GM19328 (cell line): Measurements from ENCODE around the gene SYTL3.

Experiments
- ATAC-seq: cut with Tn5 transposase; IDR thresholded peaks from one replicate; pipeline ENCODE4 v1.9.1; 2021; ENCODE audit warnings: mild to moderate bottlenecking, moderate library complexity; ENCODE audit not compliant: unreplicated experiment

SYTL3 gene

DNA sequence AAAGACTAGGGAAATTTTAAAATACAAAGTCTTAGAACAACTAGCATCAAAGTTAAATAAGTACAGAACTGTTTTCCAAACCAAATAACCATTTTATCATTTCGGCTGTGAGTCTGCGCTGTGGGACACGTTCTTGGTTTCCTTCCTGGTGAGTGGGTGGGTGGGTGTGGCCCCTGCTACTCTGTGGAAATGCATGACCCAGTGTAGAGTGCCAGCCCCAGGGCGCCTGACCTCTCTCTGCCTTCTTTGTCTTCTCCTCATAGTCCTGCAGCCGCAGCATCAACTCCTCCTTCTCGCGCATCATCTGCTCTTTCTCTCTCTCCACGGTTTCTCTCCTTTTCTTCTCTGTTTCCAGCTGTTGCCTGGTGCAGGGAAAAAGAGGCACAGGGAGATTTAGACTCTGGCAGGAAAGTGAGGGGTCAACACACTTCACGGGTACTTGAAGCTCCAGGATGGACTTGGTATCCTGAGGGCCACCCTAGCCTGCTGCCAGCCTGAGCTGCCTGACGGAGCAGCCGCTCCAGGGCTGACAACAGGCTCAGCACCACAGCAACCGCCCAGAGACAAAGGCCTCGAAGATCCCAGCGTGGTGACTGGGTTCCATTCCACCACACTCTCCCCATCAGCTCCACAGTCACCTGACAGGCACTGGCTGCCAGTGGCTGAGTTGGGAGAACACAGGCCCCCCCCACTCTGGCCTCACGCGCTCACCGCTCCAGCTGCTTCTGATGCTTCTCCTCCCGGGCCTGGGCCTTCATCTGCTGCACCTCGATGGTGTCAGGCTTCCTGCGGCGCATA is 120.9 kb downstream of the SYTL3 start:
- ATAC-seq: no peak

DNA sequence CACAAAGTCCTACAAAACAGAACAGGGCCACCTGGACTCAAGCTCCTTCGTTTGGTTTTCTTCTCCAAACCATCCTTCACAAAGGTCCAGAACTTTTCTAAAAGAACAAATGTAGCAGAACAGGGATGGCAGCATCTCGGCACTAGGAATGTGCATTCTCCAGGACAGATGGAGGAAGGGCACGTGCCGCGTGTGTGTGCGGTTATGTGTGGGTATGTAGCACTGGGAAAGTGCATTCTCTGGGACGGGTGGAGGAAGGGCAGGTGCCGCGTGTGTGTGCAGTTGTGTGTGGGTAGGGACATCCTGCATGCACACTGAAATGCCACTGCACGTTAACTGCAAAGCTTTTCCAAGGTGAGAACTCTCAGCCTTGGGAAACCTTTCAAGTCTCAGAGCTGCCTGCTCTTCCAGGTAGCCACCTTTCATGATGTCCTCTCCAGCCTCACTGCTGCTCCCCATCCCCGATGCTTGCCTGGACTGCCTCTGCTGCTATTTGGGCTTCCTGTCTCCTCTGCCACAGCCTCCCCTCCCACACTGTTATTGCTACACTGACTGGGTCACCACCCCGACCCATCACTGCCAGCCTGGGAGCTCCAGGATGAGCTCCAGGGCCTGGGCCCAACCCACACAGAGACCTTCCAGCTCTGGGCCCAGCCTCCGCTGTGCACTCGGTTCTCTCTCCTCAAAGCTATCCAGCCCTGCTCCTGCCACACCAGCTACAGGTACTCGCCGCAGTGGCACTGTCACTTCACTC is 121.7 kb downstream of the SYTL3 start:
- no peak for ATAC-seq

DNA sequence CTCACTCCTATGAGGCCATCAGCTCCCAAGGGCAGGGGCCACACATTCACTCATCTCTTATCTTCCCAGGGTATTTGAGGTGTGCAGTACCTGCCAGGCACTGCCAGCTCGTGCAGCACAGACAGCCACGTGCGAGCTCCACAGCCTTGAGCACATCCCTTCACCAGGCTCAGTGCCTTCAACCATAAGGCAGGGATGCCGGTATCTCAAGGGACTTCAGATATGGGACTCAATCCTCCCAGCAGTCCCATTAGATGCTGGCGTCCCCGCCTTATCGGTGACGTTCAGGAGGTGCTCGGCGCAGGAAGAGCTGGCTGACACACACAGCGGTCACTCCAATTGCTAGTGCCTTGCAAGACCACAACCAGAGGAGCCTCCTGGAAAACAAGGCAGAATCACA is 122.3 kb downstream of the SYTL3 start:
- no peak for ATAC-seq

DNA sequence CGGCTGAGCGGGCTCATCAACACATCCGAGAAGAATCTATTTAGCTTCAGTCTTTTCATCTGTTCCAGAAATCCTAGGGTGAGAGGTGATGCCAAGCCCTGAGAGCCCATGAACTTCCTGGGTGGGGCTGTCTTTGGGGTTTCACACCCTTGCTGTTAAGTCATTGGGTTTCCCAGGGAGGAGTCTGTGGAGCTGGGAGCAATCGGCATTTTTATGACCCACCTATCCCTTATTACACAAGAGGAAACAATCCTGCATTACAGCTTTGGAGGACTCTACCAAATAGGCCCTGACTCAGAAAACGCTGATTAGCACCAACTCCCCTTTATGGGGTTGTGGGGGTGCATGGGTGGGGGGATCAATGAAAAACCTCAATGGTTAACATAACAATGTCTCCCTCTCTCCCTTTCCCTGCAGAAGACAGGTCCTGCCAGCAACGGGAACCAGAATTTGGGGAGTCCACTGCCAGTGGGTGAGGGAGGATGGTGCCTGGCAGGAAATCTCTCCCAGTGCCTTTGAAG is 123.1 kb downstream of the SYTL3 start:
- ATAC-seq: no peak

DNA sequence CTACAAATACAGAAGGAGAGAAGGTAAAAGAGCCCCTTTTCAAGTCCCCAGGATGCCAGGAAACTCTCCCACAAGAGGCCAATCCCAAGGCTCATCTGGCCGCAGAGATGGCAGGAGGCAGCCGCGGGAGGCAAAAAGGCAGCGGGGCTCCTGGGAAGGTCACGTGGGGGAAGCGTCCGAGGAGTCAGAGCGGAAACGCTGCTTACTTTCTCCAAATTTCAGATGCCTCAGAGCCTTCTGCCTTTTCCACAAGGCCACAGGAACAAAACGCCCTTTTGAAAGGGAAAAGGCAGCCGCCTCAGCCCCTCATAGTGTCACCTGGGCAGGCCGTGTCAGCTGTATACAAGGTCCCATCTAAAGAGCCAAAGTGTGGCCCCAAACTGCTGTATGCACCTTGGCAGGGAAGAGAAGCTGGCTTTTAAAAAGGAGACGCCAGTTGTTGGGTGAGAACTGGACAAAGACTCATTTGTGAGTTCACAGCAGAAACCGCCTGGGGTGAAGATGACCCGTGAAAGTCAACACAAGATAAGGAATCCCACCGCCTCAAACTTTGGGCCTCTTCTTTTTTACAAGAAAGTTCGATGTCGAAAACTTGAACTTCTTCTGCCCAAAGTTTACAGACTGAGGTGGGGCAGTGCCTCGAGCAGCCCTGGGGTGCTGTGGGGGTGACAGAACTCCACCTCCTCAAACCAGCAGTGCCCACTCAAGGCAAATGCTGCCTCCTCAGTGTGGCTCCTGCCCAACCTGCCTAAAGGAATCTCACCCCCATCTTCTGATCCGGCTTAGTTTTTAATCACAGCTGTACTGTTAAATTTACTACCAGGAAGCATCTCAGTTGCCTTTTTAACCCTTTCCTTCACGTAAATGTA is 124.0 kb downstream of the SYTL3 start:
- ATAC-seq: no peak

DNA sequence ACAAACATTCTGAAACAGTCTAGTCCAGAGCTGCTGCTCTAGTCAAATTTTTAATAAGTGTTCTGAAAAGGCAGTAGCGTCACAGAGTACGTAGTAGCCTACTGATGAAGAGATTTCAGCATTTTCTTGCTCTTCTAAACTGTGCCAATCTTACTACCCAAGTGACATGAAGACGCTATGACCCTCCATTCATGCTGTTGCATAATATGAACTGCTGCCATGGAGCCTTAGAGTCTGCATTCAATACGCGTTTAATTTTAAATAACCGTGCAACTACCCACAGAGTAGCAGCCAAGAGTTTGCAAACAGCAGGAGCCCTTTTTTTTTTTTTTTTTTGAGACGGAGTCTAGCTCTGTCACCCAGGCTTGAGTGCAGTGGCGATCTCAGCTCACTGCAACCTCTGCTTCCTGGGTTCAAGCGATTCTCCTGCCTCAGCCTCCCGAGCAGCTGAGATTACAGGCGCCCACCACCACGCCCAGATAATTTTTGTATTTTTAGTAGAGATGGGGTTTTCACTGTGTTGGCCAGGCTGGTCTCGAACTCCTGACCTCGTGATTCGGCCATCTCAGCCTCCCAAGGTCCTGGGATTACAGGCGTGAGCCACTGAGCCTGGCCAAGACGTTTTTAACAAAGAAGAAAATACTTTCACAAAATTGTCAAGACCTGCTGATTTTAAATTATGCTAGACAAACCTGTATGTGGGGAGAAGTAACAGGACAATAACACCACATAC is 125.0 kb downstream of the SYTL3 start:
- no peak for ATAC-seq

DNA sequence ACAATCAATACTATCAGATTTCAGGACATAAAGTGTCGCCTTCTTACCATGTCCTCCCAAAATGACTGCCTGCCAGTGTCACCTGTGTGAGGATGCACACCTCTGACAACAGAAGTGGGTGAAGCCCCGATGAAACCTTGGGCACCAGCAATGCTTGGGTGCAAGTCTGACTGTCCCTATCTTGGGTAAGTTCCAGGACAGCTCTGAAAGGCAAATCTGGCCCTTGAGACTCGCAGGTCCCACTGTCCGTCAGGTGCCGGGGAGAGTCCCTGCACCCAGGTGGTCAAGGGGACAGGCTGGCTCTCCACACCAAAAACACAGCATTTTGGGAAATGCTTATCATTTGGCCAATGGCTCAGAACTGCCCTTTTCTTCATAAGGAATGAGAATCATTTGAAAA is 126.0 kb downstream of the SYTL3 start:
- ATAC-seq: no peak

DNA sequence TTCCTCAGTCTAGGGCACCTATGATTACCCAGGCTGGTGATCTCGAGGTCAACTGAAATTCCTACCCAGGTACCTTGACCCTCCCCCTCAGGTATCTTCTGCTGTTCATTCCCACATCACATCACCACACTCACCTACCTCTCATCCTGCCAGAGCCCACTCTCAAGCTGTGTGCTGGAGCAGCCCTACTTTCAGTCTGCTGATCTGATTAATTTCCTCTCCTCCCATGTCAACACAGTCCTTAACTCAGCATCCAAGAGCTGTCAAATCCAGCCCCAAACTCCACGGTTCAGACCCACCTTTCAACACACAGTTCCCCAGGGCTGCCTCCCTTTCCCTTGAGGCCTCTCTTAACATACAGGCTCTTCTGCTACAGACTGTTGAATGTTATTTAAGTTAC is 126.9 kb downstream of the SYTL3 start:
- no peak for ATAC-seq

DNA sequence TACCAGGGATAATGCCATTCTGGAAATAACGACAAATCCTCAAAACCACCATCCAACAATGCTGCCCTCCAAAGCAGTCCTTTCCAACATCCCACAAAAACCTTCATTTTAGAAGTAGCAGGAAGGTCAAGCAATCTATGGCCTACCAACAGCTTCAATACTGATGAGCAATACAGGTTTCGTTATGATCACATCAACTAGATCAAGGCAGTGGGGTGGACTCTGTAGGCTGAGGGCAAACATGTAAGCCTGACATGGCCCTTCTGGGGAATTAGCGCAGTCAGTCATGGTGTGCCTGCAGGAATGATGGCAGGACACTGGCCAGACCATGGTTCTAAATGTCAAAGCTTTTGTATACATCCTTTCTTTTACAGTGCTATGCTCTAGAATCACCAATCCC is 127.7 kb downstream of the SYTL3 start:
- no peak for ATAC-seq

DNA sequence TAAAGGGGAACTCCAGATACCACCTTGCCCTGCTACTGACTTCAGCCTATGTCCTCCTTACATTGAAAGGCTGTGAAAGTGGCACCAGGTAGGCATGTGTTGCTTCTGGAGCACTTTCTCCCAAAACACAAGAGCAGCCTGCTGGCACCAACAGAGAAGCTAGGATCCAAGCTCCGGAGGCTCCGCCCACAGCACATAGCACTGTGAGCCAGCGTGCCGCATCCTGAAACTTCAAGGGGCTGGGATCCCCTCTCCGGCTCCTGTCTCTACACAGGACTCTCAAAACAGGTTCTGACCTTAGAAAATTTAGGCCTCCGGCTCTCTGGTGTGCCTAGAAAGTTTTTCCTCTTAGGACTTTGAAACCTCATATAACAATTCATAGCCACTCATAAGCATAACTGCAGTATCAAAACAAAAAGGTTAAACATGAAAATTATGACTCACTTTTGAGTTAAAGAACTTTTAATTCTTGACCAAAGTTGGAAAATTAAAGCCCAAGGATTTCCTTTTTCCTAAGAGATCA is 128.2 kb downstream of the SYTL3 start:
- ATAC-seq: no peak

DNA sequence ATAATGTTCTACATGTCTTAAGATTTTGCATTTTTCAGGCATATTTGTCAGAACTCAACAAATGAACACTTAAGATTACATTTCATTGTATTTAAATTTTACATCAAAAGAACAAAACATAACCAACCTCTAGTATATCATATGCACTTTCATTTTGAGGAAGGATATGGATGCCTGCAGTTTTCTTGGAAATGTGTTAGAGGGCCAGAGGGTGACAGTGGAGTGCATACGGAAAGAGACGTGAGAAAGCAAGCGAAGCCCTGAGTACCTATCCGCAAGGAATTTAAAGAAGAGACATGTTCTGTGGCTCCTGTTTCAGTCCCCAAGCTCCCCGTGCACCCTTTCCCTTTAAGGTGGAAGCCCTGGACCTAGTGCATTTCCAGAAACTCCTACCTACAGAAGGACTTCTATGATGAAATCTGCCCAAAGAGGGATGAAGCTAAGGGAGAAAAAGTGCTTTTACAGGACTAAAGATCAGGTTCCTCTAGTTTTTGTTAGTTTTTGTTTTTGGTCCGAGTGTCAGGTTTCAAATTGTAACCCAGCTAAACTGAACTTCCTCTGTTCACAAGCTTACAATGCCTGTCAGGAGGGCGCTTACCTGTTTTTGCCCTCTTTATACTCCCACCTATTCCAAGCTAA is 130.5 kb downstream of the SYTL3 start:
- no peak for ATAC-seq

DNA sequence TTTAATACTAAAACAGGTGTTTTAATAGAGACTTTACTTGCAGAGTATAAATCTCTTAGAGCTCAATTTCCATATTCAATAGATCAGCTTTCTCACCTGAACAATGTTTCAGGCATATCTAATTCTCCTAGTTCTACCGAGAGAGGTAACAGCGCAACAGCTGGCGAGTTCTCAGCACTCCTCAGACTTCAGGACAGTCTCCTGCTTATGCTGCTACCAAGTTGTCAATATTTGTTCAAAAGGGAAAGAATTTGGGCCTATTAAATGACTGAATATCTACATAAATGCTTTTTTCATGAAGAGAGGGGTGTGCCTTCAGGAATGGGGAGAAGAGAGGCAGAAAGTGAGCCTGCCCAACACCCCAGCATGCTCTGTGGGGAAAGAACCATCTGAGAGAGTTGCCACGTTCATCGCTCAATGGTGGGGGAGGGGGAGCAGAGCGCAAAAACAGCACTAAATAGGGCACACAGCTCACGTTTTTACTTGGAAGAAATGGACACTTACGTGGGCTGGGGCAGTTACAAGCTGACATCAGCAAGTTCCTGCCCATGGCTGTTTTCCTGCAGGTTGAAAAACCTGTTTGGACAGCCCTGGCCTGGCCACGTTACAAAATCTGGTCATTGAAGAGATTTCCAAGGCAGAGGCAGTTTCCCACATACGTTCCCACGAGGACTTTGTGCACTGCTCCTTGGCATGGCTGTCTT is 131.3 kb downstream of the SYTL3 start:
- no peak for ATAC-seq

DNA sequence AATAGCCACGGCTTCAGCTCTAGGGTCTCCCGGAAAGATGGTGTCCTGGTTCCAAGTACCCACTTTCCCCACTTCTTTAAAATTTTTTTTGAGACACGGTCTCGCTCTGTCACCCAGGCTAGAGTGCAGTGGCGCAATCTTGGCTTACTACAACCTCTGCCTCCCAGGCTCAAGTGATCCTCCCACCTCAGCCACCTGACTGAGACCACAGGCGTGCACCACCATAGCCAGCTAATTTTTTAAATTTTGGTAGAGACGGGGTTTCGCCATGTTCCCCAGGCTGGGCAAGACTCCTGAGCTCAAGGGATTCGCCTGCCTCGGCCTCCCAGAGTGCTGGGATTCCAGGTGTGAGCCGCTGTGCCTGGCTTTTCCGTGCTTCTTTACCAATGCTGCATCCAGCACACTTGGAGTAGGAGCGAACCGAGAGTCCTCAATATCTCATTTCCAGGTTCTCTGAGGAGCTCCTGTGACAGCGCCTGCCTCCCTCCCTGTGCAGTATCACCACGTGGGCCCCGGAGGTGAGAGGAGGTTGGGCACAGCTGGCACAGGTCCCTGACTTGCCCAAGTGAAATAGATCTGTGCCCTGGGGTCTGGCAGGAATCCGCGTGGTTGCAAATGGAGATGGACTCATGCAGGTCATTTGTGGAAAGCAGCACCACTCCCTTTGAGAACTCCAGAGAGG is 132.0 kb downstream of the SYTL3 start:
- no peak for ATAC-seq

DNA sequence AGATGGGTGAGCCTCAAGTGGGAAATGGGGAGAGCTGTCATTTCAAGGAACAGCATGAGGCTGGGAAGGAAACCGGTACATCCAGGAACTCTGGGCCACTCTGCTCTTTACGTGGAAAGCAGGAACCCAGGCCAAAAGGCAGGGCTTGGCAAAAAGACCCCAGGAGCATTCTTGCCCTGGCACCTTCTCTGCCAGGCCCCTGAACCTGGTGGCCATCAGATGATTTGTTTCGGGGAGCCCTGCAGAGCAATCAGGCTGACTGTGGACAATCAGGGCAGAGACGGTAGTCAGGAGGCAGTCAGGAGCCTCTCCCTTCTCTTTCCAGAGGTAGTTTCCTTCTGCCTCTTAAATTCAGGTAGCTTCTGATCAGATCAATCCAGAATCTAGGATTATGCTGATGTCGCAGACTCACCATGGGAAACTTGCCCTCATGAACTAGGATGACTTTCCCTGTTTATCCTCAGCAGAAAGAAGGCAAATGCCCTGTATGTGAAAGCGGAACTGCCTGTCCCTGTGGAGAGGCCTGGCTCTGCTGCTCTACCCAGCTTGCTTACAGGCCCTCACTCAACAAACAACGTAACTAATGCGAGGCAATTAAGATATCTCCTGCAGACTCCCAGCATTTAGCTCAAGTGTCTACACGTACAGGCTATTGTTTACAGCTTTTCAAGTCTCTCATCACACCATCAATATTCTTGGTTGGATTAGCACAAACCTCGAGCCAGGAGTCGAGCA is 132.7 kb downstream of the SYTL3 start:
- no peak for ATAC-seq

DNA sequence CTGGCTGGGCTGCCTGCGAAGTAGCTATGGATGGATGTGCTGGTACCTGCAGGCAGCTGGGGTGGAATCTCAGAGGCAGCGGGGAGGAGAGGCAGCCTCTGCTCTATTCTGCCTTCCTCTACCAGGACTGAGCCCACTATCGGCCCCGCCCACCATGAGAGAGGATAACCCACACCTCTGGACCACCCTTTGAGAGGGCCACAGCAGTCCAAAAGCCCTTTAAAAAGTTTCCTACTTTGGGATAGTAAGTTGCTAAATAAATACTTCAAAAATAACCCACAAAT is 133.3 kb downstream of the SYTL3 start:
- no peak for ATAC-seq

DNA sequence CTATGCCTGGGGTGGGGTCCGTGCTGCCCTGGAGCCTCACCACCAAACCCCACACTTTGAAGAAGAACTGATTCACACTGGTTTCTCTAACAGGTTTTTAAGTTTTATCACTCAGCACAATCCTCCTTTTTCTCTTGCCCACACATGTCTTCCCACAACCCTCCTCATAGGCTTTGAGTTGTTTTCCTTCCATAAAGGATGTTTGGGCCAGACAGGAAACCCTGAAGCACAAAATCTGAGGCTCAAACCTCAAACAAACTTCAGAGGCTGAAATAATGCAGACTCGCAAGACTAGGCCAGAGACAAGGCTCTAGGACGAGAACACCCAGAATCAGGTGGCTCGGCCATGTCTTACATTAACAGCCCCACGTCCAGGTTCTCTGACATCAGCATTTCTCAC is 134.0 kb downstream of the SYTL3 start:
- ATAC-seq: no peak

DNA sequence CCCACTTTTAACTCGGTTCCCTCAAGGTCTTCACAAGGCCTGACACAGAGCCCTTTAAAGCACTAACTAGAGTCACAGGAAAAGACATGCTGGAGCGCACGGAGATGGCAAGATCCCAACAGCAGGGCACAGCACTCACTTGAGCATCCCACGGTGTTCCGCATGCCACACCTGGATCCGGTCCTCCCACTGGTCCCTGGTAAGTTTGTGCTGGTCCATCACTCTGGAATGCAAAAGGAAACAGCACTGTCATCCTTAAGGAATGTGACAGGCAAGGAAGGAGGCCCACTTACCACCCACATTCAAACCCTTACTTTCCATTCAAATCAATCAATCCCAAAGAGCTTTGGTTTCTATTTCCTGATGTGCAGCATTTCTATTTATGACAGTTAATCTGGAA is 134.7 kb downstream of the SYTL3 start:
- no peak for ATAC-seq

DNA sequence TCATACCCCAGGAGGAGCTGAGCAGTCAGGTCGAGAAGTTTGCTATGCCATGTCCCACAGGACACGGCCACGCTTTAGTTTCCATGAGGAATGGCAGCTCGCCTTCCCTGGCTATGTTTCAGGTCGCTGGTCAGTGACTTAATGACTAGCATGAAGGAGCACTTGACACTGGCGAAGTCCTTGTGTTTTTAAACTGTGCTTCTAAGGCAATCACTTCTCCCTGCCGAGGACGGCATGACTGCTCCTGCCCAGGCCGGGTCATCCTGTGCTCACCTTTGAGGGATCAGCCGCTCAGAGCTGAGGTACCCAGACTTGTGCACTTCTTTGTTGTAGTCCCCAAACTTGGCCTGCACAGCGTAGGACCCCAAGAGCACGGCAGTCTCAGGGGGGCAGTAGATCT is 135.2 kb downstream of the SYTL3 start:
- ATAC-seq: no peak
